GM19351 (cell line): ENCODE measurements around the gene CXCR5.

ENCODE experiments used
- ATAC-seq: cut with Tn5 transposase; IDR thresholded peaks from one replicate; pipeline ENCODE4 v1.9.1; 2021; ENCODE audit warnings: mild to moderate bottlenecking, moderate library complexity; ENCODE audit not compliant: unreplicated experiment

Gene CXCR5

GRCh38 chr11:118873804-118874203 is 9.9 kb upstream of the CXCR5 start:
- ATAC-seq: no peak

GRCh38 chr11:118876286-118876685 is 7.4 kb upstream of the CXCR5 start:
- ATAC-seq: no peak

GRCh38 chr11:118877487-118878162 is 6.1 kb upstream of the CXCR5 start:
- no peak for ATAC-seq

- no peak for ATAC-seq
Measured at GRCh38 chr11:118878163-118878563, 5.5 kb upstream of the CXCR5 start.

GRCh38 chr11:118881228-118881627 is 2.5 kb upstream of the CXCR5 start:
- no peak for ATAC-seq

- no peak for ATAC-seq
Measured at GRCh38 chr11:118882491-118882890, 1.2 kb upstream of the CXCR5 start.

GRCh38 chr11:118883004-118883367 is 706 bp upstream of the CXCR5 start:
- no peak for ATAC-seq

GRCh38 chr11:118884875-118885274 is 1.2 kb downstream of the CXCR5 start:
- no peak for ATAC-seq

- ATAC-seq: no peak
Measured at GRCh38 chr11:118885319-118885718, 1.6 kb downstream of the CXCR5 start.

GRCh38 chr11:118885831-118886565 is 2.3 kb downstream of the CXCR5 start:
- ATAC-seq: no peak

- ATAC-seq: peak; percentile 62
Measured at GRCh38 chr11:118886681-118887111, 3.0 kb downstream of the CXCR5 start.

- ATAC-seq: no peak
Measured at GRCh38 chr11:118887206-118887605, 3.5 kb downstream of the CXCR5 start.

GRCh38 chr11:118888398-118888797 is 4.7 kb downstream of the CXCR5 start:
- ATAC-seq: no peak

- ATAC-seq: no peak
Measured at GRCh38 chr11:118889797-118890196, 6.1 kb downstream of the CXCR5 start.

GRCh38 chr11:118892514-118892913 is 8.8 kb downstream of the CXCR5 start:
- no peak for ATAC-seq

GRCh38 chr11:118892964-118893363 is 9.3 kb downstream of the CXCR5 start:
- ATAC-seq: no peak

GRCh38 chr11:118893662-118894061 is 10.0 kb downstream of the CXCR5 start:
- no peak for ATAC-seq

GRCh38 chr11:118894192-118894591 is 10.5 kb downstream of the CXCR5 start:
- ATAC-seq: no peak

GRCh38 chr11:118895093-118896039 is 11.7 kb downstream of the CXCR5 start:
- peak; percentile 69 for ATAC-seq

GRCh38 chr11:118896472-118896913 is 12.8 kb downstream of the CXCR5 start:
- no peak for ATAC-seq

GRCh38 chr11:118896921-118897591 is 13.4 kb downstream of the CXCR5 start:
- no peak for ATAC-seq
